GM19372 (cell line): ENCODE results near the gene ZFYVE16.
A peak's percentile ranks its signal among the peaks of the same experiment; 100 is the strongest.
"Not testable (repeated sequence)": the region's sequence is repeated elsewhere in the genome, so short reads cannot be mapped to it uniquely, and the experiment has no call there.

ENCODE experiments used
- ATAC-seq: cut with Tn5 transposase; IDR thresholded peaks from one replicate; pipeline ENCODE4 v1.9.1; 2021; ENCODE audit warnings: mild to moderate bottlenecking, low read depth, moderate library complexity; ENCODE audit not compliant: unreplicated experiment

The ZFYVE16 gene

DNA sequence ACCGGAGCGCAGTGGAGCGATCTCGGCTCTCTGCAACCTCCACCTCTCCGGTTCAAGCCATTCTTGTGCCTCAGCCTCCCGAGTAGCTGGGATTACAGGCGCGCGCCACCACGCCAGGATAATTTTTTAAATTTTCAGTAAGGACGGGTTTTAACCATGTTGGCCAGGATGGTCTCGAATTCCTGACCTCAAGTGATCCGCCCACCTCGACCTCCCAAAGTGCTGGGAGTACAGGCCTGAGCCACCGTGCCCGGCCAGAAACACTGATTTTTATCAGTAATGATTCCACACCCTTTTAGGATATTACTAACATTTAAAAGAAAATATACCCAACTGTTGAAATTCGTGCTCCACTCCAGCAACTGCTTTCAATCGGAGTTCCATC, 79.6 kb downstream of the ZFYVE16 start:
- ATAC-seq: no peak

- peak; percentile 86 for ATAC-seq
Measured at GRCh38 chr5:80487829-80488721, 80.2 kb downstream of the ZFYVE16 start, which contains the start of gene FAM151B. Gene FAM151B, plus strand, starts transcription at chr5:80488100. Its CDS starts 24 bp downstream, at chr5:80488124.

- ATAC-seq: no peak
Measured at GRCh38 chr5:80491296-80491695, 83.4 kb downstream of the ZFYVE16 start.

- ATAC-seq: no peak
Measured at GRCh38 chr5:80492741-80493140, 84.9 kb downstream of the ZFYVE16 start.

DNA sequence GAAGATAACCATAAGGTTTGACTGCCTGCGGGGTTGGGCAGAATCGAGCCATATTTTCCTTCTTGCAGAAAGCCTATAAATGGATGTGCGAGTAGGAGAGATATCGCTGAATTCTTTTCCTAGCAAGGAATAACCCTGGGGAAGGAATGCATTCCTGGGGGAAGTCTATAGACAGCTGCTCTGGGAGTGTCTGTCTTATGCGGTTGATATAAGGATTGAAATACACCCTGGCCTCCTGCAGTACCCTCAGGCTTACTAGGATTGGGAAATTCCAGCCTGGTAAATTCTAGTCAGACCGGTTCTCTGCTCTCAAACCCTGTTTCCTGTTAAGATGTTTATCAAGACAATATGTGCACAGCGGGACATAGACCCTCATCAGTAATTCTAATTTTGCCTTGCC, 85.6 kb downstream of the ZFYVE16 start:
- ATAC-seq: not testable (repeated sequence)

DNA sequence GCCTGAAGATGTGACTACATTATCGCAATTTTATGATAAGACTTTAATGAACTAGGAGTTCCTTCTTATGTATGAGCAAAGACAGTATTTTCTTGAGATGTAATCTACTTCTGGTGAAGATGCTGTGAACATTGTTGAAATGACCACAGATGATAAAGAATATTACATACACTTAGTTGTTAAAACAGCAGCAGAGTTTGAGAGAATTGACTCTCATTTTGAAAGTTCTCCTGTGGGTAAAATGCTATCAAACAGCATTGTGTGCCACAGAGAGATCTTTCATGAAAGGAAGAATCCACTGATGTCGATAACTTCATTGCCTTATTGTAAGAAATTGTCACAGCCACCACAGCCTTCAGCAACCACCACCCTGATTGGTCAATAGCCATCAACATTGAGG, 88.0 kb downstream of the ZFYVE16 start:
- ATAC-seq: no peak

GRCh38 chr5:80502800-80503199, 94.9 kb downstream of the ZFYVE16 start:
- no peak for ATAC-seq

- ATAC-seq: no peak
Measured at GRCh38 chr5:80503641-80504040, 95.8 kb downstream of the ZFYVE16 start.

DNA sequence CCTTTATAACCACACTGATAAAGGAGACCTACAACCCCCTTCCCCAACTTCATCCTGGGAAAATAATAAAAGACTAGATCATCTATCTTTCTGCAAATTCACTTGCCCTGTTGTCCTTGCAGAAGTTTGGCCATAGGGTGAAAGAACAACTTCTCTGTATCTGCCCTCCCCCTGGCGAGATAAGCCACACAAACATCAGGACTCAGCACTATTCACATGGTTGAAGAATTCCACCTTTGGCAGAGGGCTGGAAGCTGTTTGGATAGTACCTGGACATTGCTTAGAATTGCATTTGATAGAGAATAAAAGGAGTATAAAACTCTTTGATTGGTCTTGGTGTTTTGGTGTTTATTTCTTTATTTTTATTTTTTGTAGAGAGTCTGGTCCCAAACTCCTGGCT, 97.0 kb downstream of the ZFYVE16 start:
- ATAC-seq: no peak

DNA sequence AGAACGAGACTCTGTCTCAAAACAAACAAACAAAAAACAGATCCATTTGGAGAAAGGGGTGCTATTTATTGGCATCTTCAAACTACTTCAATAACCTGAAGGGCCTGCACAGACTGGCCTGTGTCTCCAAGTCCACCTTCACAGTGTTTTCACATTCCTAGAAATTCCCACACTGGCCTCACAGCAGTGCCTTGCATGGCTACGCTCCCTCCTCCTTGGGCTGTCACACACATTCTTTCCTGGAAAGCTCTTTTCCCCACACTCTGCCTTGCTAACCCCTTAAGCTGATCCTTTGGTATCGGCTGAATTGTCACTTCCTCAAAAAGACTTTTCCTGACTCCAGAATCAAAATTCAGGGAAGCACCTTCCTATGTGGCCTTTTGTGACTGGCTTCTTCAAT, 99.8 kb downstream of the ZFYVE16 start:
- ATAC-seq: no peak

- no peak for ATAC-seq
Measured at GRCh38 chr5:80508844-80509243, 101.0 kb downstream of the ZFYVE16 start.

GRCh38 chr5:80509362-80509761, 101.5 kb downstream of the ZFYVE16 start:
- ATAC-seq: no peak

DNA sequence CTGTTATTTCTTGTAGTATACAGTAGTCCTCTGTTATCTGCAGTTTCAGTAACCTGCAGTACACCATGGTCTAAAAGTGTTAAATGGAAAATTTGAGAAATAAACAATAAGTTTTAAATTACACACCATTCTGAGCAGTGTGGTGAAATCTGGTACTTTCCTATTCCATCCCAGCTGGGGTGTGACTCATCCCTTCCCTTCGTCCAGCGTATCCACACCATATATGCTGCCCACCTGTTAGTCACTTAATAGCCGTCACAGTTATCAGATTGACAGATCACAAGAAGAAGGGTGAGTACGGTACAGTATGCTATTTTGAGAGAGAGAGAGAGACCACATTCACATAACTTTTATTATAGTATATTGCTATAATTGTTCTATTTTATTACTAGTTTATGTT, 109.0 kb downstream of the ZFYVE16 start:
- ATAC-seq: no peak
